K562 (cell line): Measurements from ENCODE around the gene USP2. TPM values are rescaled to one million over a fixed set of nuclear protein-coding genes. Genes with fewer than 3 reads are reported as not detected.

Experiments
- ATAC-seq: fragments of 200-7000 bp; cut with Tn5 transposase; 3 replicates; pipeline ENCODE4 v1.9.1; 2020; ENCODE audit warnings: moderate library complexity
- BruUV-seq: library from RNA; stranded (reverse); fragments of 400-500 nt; replicated peaks from 2 replicates; lab custom pipeline; 2021; lab: Mats Ljungman, UMichigan
- CTCF ChIA-PET: fragments of 300-600 bp; formaldehyde crosslinking; extraction: SDS; loops from one replicate; lab custom pipeline; 2021; ENCODE audit warnings: low intra/inter-chr PET ratio; lab: Yijun Ruan, JAX
- POLR2A ChIA-PET: fragments of 300-600, 350-650 bp; sonication (Branson Sonifier 250); formaldehyde crosslinking; extraction: SDS; loops from one replicate; lab custom pipeline; 2021; ENCODE audit warnings: antibody characterized with exemption, inconsistent platforms; lab: Yijun Ruan, JAX
- DNase-seq, 4 experiments: peaks; one replicate each; pipeline versions ENCODE4 v3.0.0 to v3.0.0-alpha.2; 2011 to 2018; ENCODE audit warnings: low spot score in 3 of 4, mixed read lengths in 3 of 4; ENCODE audit errors: extremely low read depth in 1 of 4
- FAIRE-seq: peaks from 2 replicates; lab custom pipeline; 2011; peaks lifted over from hg19 to GRCh38; lab: Jason Lieb, UNC
- H2AFZ ChIP-seq: 2 replicates; pipeline ENCODE4 v1.6.0; 2011; ENCODE audit warnings: low read depth, low read length, control low read depth, inconsistent platforms
- H3K27ac ChIP-seq: fragments of 200-600 bp; 3 replicates; pipeline ENCODE4 v1.8.0; 2011; ENCODE audit warnings: low read depth, mild to moderate bottlenecking, control low read depth, inconsistent platforms, low read length, moderate library complexity, mixed read lengths; ENCODE audit errors: extremely low read depth
- H3K27me3 ChIP-seq, 2 experiments: fragments of 300-600 bp in 1 of 2; 2 replicates in 1 of 2; 3 replicates in 1 of 2; pipeline versions ENCODE4 v1.6.0 to v1.8.0; 2011; ENCODE audit warnings: inconsistent platforms in 2 of 2, low read length in 2 of 2, mild to moderate bottlenecking in 1 of 2, mixed read lengths in 1 of 2, moderate library complexity in 1 of 2; ENCODE audit not compliant: control insufficient read depth in 2 of 2, insufficient read depth in 2 of 2
- H3K36me3 ChIP-seq: fragments of 300-600 bp; 3 replicates; pipeline ENCODE4 v1.8.0; 2011; ENCODE audit warnings: mild to moderate bottlenecking, low read length, inconsistent platforms; ENCODE audit not compliant: control insufficient read depth, insufficient read depth
- H3K4me1 ChIP-seq, 2 experiments: fragments of 200-600 bp in 1 of 2; replicated peaks in 1 of 2; 2 replicates in 1 of 2; 3 replicates in 1 of 2; pipeline versions ENCODE4 v1.5.1 to v1.8.0; 2011; ENCODE audit warnings: inconsistent platforms in 2 of 2, low read length in 2 of 2, mild to moderate bottlenecking in 1 of 2, mixed read lengths in 1 of 2, moderate library complexity in 1 of 2; ENCODE audit not compliant: control insufficient read depth in 2 of 2, insufficient read depth in 2 of 2
- H3K4me2 ChIP-seq: 2 replicates; pipeline ENCODE4 v1.6.1; 2011; ENCODE audit warnings: low read length, control low read depth, inconsistent platforms, mixed read lengths; ENCODE audit not compliant: insufficient read depth
- H3K4me3 ChIP-seq: fragments of 200-600 bp; sonication (generic), shearing (Covaris generic); 2 replicates; pipeline ENCODE4 v1.5.1; 2016; ENCODE audit warnings: control low read depth, inconsistent platforms
- H3K79me2 ChIP-seq: fragments of 200-600 bp; 3 replicates; pipeline ENCODE4 v1.8.0; 2011; ENCODE audit warnings: low read length, inconsistent platforms; ENCODE audit not compliant: control insufficient read depth, insufficient read depth
- H3K9ac ChIP-seq, 2 experiments: 2 replicates each; pipeline versions ENCODE4 v1.6.0 to v1.6.1; 2011; ENCODE audit warnings: low read depth in 2 of 2, low read length in 2 of 2, control low read depth in 1 of 2, inconsistent platforms in 1 of 2, mild to moderate bottlenecking in 1 of 2, mixed read lengths in 1 of 2; ENCODE audit not compliant: insufficient read depth in 1 of 2
- H3K9me1 ChIP-seq: one replicate; pipeline ENCODE4 v1.6.0; 2011; ENCODE audit warnings: inconsistent platforms, mild to moderate bottlenecking, low read length, moderate library complexity; ENCODE audit not compliant: control insufficient read depth, insufficient read depth
- H3K9me3 ChIP-seq: replicated peaks from 2 replicates; pipeline ENCODE4 v1.5.1; 2011; ENCODE audit warnings: low read depth, low read length, inconsistent platforms; ENCODE audit not compliant: control insufficient read depth, insufficient read depth
- H4K20me1 ChIP-seq: replicated peaks from 2 replicates; pipeline ENCODE4 v1.6.1; 2011; ENCODE audit warnings: low read length, inconsistent platforms, mixed read lengths; ENCODE audit not compliant: control insufficient read depth, insufficient read depth
- ASH1L ChIP-seq: fragments of 450-650 bp; IDR thresholded peaks from 2 replicates; pipeline ENCODE4 v1.6.1; 2018; ENCODE audit warnings: borderline replicate concordance, mild to moderate bottlenecking, low read depth; ENCODE audit not compliant: partially characterized antibody
- BRD9 ChIP-seq: fragments of 450-650 bp; IDR thresholded peaks from 2 replicates; pipeline ENCODE4 v1.6.1; 2018; ENCODE audit warnings: low read depth; ENCODE audit not compliant: partially characterized antibody
- CBX3 ChIP-seq, 2 experiments: IDR thresholded peaks; 1 replicate in 1 of 2; 2 replicates in 1 of 2; pipeline ENCODE4 v1.6.1; 2012; ENCODE audit warnings: inconsistent platforms in 2 of 2, low read length in 2 of 2, borderline replicate concordance in 1 of 2, control low read depth in 1 of 2
- DDX20 ChIP-seq: fragments of 450-650 bp; IDR thresholded peaks from 2 replicates; pipeline ENCODE4 v1.6.1; 2016; ENCODE audit warnings: missing genetic modification characterization, low read depth, mild to moderate bottlenecking, missing compliant biosample characterization, moderate library complexity
- ELF2 ChIP-seq: fragments of 250-450 bp; sonication (Bioruptor Pico); IDR thresholded peaks from 2 replicates; pipeline ENCODE4 v1.5.0; 2021; ENCODE audit warnings: mild to moderate bottlenecking
- FOSL1 ChIP-seq: fragments of 200-800 bp; sonication (Bioruptor generic); conservative IDR thresholded peaks from 2 replicates; pipeline ENCODE4 v1.6.1; 2016; ENCODE audit warnings: missing genetic modification characterization, missing compliant biosample characterization
- FOXA1 ChIP-seq: fragments of 450-650 bp; IDR thresholded peaks from 2 replicates; pipeline ENCODE4 v1.6.1; 2016; ENCODE audit warnings: mild to moderate bottlenecking, borderline replicate concordance
- HDAC1 ChIP-seq, 2 experiments: fragments of 450-650 bp; IDR thresholded peaks; 2 replicates each; pipeline ENCODE4 v1.6.1; 2016 to 2017; ENCODE audit warnings: inconsistent platforms in 1 of 2, mild to moderate bottlenecking in 1 of 2, moderate library complexity in 1 of 2
- HNRNPL ChIP-seq: fragments of 200-400 bp; formaldehyde crosslinking; IDR thresholded peaks from 2 replicates; pipeline ENCODE4 v1.6.1; 2017; ENCODE audit warnings: low read depth, mild to moderate bottlenecking, low read length
- L3MBTL2 ChIP-seq: fragments of 450-650 bp; IDR thresholded peaks from 2 replicates; pipeline ENCODE4 v1.6.1; 2016; ENCODE audit warnings: mild to moderate bottlenecking, moderate library complexity
- NFYB ChIP-seq: IDR thresholded peaks from 2 replicates; pipeline ENCODE4 v1.6.1; 2011; ENCODE audit warnings: mild to moderate bottlenecking, moderate library complexity; ENCODE audit not compliant: insufficient read length; ENCODE audit errors: extremely low read depth
- POLR2A ChIP-seq: fragments of 450-650 bp; conservative IDR thresholded peaks from 2 replicates; pipeline ENCODE4 v1.6.1; 2016
- ZNF668 ChIP-seq: fragments of 250-450 bp; sonication (Bioruptor Pico); IDR thresholded peaks from 2 replicates; pipeline ENCODE4 v1.8.0; 2022; ENCODE audit warnings: mild to moderate bottlenecking, inconsistent platforms
- WGBS: fragments of 100-300 bp; shearing (Covaris generic); methylation state at CpG from one replicate; pipeline ENCODE4 v1.1.6; 2016; ENCODE audit warnings: low coverage, mixed read lengths; ENCODE audit not compliant: insufficient coverage; ENCODE audit errors: missing lambda C conversion rate; 5-methylcytosine and 5-hydroxymethylcytosine counted together
- in situ Hi-C: fragments of 300-500 bp; cut with MboI; formaldehyde crosslinking; loops from 4 replicates; pipeline ENCODE4 v1.15.0; 2018; ENCODE audit warnings: inconsistent platforms, mixed read lengths
- intact Hi-C: fragments of 100-400 bp; cut with micrococcal nuclease; formaldehyde crosslinking; loops from 2 replicates; pipeline ENCODE4 v1.14.2; 2022
- polyA plus RNA-seq, 8 experiments: library from polyadenylated mRNA; depleted of rRNA in 4 of 8; stranded (reverse) in 5 of 8; unstranded in 3 of 8; fragments of >200 nt; fragmentation: Nextera tagmentation in 2 of 8; fragmentation: Illumina TruSeq in 1 of 8; extraction: Ambion mirVana in 2 of 8; extraction: Trizol in 1 of 8; gene quantifications; 2 replicates each; pipeline versions ENCODE4 v1.2.1 to v1.2.3, GENCODE V29; 2011 to 2014; ENCODE audit warnings: inconsistent platforms in 1 of 8, missing spikeins in 1 of 8
- total RNA-seq, 7 experiments: library from RNA; depleted of rRNA in 6 of 7; stranded (reverse); fragments of >200 nt in 6 of 7; fragmentation: Illumina TruSeq in 2 of 7; extraction: Trizol in 2 of 7; gene quantifications; 2 replicates each; pipeline versions ENCODE4 v1.2.1 to v1.2.3, GENCODE V29; 2011 to 2021; ENCODE audit warnings: low replicate concordance in 1 of 7
- TF ChIP-seq, protein P1 (sequence below): sonication (generic); formaldehyde crosslinking; IDR thresholded peaks from 2 replicates; pipeline ENCODE4 v1.5.0; 2020; ENCODE audit warnings: missing genetic modification reagents
- TF ChIP-seq, protein P2 (sequence below): fragments of 450-650 bp; IDR thresholded peaks from 2 replicates; pipeline ENCODE4 v1.6.1; 2017; ENCODE audit warnings: mild to moderate bottlenecking, moderate library complexity
- TF ChIP-seq, protein P3 (sequence below): sonication (generic); formaldehyde crosslinking; IDR thresholded peaks from 2 replicates; pipeline ENCODE4 v1.8.0; 2022; ENCODE audit warnings: missing genetic modification reagents, mild to moderate bottlenecking, moderate library complexity, borderline replicate concordance
- TF ChIP-seq, protein P4 (sequence below), 3 experiments: fragments of 200-800 bp in 1 of 3; sonication (Bioruptor generic) in 1 of 3; sonication (generic) in 1 of 3; formaldehyde crosslinking in 1 of 3; IDR thresholded peaks; 2 replicates each; pipeline versions ENCODE4 v1.6.1 to v1.8.0; 2016 to 2022; ENCODE audit warnings: mild to moderate bottlenecking in 2 of 3, missing compliant biosample characterization in 2 of 3, missing genetic modification characterization in 2 of 3, missing genetic modification reagents in 1 of 3

USP2 gene
- total and polyA plus RNA-seq, 9 of the 15 experiments (the other 6 are each of a cell fraction or from before 2014, with no cell fraction given), result 2.8 to 16.9 (median 3.9) TPM

DNA sequence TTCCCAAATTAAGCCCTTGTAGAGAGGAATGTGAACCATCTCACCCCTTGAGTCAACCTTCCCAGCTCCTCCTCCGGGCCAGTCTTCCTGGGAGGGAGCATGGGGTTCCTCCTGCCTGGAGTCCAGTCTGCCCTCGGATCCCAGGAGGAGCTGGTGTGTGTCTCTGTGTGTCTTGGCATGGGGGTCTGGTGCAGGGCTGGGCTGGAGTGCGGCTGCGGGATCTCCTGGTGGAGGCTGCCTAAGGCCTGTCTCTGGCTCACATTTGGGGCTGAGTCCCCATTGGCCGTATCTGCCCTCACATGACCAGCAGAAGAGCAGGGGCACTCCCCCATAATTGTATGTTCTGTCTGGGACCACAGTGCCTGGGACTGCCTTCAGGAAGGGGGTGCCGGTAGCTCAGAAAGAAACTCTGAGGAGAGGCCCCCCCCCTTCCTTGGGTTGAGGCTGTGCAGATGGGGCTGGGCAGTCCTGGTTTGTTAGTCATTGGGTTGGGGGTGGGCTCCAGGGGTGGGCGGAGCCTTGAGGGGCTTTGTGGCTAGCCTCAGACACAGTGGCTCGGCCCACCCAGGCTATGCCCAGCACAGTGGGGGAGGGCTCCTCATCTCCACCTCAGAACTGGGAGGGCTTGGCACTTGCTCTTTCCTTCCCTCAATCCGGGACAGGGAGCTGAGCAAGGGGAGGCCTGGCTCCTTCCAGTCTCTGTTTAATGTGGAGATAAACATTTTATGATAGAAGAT is 43.7 kb downstream of the USP2 start:
- Histone ChIP-seq H3K9ac (peak overlapping the region; percentile 23 to 81; a peak in 3 of 4 replicates), H3K9me3 (no peaks in the 10 kb centered on the region), H3K4me3 (no peak overlapping the region), H4K20me1 (no peaks in the 10 kb centered on the region), H3K79me2 (peaks cover 30% of the 10 kb centered on the region), H2AFZ (no peak overlapping the region), H3K9me1 (no peaks in the 10 kb centered on the region), H3K27ac (0 out of 3 replicates have a peak overlapping the region, but pooled peaks have one; percentile 18), H3K4me2 (peak overlapping the region; percentile 66), H3K4me1 (peaks cover 23 to 70% of the 10 kb centered on the region in 2 experiments; a peak in 4 of 5 replicates), H3K27me3 (peaks cover 0 to 11% of the 10 kb centered on the region in 2 experiments; a peak in 3 of 5 replicates), H3K36me3 (peaks cover 17% of the 10 kb centered on the region; the same call in 1 of the 3 replicates)
- FAIRE-seq, result no peak
- peak; percentile 1 for ATAC-seq
- in situ Hi-C loops (no loop called here), intact Hi-C loops (loop anchor here (2.0 to 5.0 kb wide), 2 partner anchors 35 to 137 kb away; no protein-coding TSS in a partner anchor)
- ChIA-PET CTCF (interaction anchor here (0.7 to 1.3 kb wide), 2 partner anchors 135 to 137 kb away, joined by 3 read pairs; no protein-coding TSS in a partner anchor), POLR2A (interaction anchor here (0.6 to 2.6 kb wide), 29 partner anchors 10 to 466 kb away, joined by 3 to 22 read pairs (median 4); partner anchors contain the start of genes ABCG4, C2CD2L, CBL and MCAM)
- BruUV-seq, result no TSS peak
- DNase-seq, result peak; percentile 36 to 62 (median 56)
- 42% methylated on average over 7 of the region's 9 CpGs for WGBS
- TF ChIP-seq HNRNPL, result no peak
- TF ChIP-seq, protein P1, sequence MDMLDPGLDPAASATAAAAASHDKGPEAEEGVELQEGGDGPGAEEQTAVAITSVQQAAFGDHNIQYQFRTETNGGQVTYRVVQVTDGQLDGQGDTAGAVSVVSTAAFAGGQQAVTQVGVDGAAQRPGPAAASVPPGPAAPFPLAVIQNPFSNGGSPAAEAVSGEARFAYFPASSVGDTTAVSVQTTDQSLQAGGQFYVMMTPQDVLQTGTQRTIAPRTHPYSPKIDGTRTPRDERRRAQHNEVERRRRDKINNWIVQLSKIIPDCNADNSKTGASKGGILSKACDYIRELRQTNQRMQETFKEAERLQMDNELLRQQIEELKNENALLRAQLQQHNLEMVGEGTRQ, result peak; percentile 79
- peak; percentile 37 for TF ChIP-seq NFYB
- TF ChIP-seq, protein P2, sequence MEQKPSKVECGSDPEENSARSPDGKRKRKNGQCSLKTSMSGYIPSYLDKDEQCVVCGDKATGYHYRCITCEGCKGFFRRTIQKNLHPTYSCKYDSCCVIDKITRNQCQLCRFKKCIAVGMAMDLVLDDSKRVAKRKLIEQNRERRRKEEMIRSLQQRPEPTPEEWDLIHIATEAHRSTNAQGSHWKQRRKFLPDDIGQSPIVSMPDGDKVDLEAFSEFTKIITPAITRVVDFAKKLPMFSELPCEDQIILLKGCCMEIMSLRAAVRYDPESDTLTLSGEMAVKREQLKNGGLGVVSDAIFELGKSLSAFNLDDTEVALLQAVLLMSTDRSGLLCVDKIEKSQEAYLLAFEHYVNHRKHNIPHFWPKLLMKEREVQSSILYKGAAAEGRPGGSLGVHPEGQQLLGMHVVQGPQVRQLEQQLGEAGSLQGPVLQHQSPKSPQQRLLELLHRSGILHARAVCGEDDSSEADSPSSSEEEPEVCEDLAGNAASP, result no peak
- TF ChIP-seq, protein P3, sequence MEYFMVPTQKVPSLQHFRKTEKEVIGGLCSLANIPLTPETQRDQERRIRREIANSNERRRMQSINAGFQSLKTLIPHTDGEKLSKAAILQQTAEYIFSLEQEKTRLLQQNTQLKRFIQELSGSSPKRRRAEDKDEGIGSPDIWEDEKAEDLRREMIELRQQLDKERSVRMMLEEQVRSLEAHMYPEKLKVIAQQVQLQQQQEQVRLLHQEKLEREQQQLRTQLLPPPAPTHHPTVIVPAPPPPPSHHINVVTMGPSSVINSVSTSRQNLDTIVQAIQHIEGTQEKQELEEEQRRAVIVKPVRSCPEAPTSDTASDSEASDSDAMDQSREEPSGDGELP, result peak; percentile 8; the same call in 1 of the 2 replicates
- no peak for TF ChIP-seq L3MBTL2
- TF ChIP-seq, protein P4, sequence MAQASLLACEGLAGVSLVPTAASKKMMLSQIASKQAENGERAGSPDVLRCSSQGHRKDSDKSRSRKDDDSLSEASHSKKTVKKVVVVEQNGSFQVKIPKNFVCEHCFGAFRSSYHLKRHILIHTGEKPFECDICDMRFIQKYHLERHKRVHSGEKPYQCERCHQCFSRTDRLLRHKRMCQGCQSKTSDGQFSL (CRISPR knock-in tag; IDR thresholded peaks at IDR 0.05), result peak; percentile 66; the same call in 1 of the 2 replicates
- TF ChIP-seq, protein P4 (tag; IDR thresholded peaks at IDR 0.05), result no peak; a peak in 1 of 4 replicates
- no peak for TF ChIP-seq DDX20 (tag)
- TF ChIP-seq POLR2A, result 0 out of 2 replicates have a peak, but pooled peaks have one; percentile 30
- 0 out of 2 replicates have a peak, but pooled peaks have one; percentile 21 for TF ChIP-seq FOSL1 (tag)
- no peak for TF ChIP-seq ZNF668 (CRISPR knock-in tag)
- TF ChIP-seq ASH1L, result no peak
- no peak for TF ChIP-seq CBX3 (IDR thresholded peaks at IDR 0.05; ENCODE audit: borderline replicate concordance in 1 of 2, low read length in 2 of 2)
- TF ChIP-seq BRD9, result no peak
- no peak for TF ChIP-seq HDAC1 (IDR thresholded peaks at IDR 0.05)
- no peak for TF ChIP-seq FOXA1
- no peak for TF ChIP-seq ELF2
